A549 (cell line): ENCODE measurements around the gene MGP. TPM values are rescaled to one million over a fixed set of nuclear protein-coding genes. Genes with fewer than 3 reads are reported as not detected.

ENCODE experiments used
- ATAC-seq, 2 experiments: fragments of 200-7000 bp in 1 of 2; fragments of >200 bp in 1 of 2; cut with Nextera tagmentation in 1 of 2; cut with Tn5 transposase in 1 of 2; 3 replicates each; pipeline versions ENCODE4 v1.8.0 to v1.9.1; 2018 to 2020; ENCODE audit warnings: mild to moderate bottlenecking in 1 of 2, moderate library complexity in 1 of 2
- CTCF ChIA-PET: fragments of 300-600 bp; sonication (Branson Sonifier 250); formaldehyde crosslinking; extraction: SDS; loops from one replicate; lab custom pipeline; 2021; ENCODE audit warnings: antibody characterized with exemption, inconsistent platforms; lab: Yijun Ruan, JAX
- POLR2A ChIA-PET: fragments of 350-600 bp; formaldehyde crosslinking; extraction: SDS; loops from one replicate; lab custom pipeline; 2021; ENCODE audit warnings: antibody characterized with exemption, inconsistent platforms; lab: Yijun Ruan, JAX
- DNase-seq, 2 experiments: peaks; one replicate each; pipeline versions ENCODE4 v3.0.0 to v3.0.0-alpha.2; 2011 to 2016; ENCODE audit warnings: low read depth in 1 of 2, low spot score in 1 of 2
- FAIRE-seq: peaks from 2 replicates; lab custom pipeline; 2011; peaks lifted over from hg19 to GRCh38; lab: Jason Lieb, UNC
- H3K27ac ChIP-seq, 2 experiments: fragments of >200 bp; sonication (Bioruptor Twin); formaldehyde crosslinking; 3 replicates each; pipeline ENCODE4 v1.5.1; 2016 to 2017
- H3K4me1 ChIP-seq: fragments of >200 bp; sonication (Bioruptor Twin); formaldehyde crosslinking; 3 replicates; pipeline ENCODE4 v1.6.1; 2016
- H3K4me2 ChIP-seq: fragments of >200 bp; sonication (Bioruptor Twin); formaldehyde crosslinking; 3 replicates; pipeline ENCODE4 v1.6.1; 2016
- H3K4me3 ChIP-seq: fragments of >200 bp; sonication (Bioruptor Twin); formaldehyde crosslinking; 3 replicates; pipeline ENCODE4 v1.5.1; 2016
- H3K9me3 ChIP-seq: fragments of >200 bp; sonication (Bioruptor Twin); formaldehyde crosslinking; 3 replicates; pipeline ENCODE4 v1.6.1; 2016
- CBX2 ChIP-seq: fragments of 200-600 bp; sonication (generic); IDR thresholded peaks from 2 replicates; pipeline ENCODE4 v1.6.1; 2016; ENCODE audit warnings: low read depth, mild to moderate bottlenecking, borderline replicate concordance
- CBX8 ChIP-seq: fragments of 200-600 bp; sonication (generic); IDR thresholded peaks from 2 replicates; pipeline ENCODE4 v1.6.1; 2016
- CEBPB ChIP-seq, 2 experiments: fragments of >200 bp in 1 of 2; sonication (Bioruptor Twin) in 1 of 2; formaldehyde crosslinking in 1 of 2; IDR thresholded peaks; 2 replicates each; pipeline ENCODE4 v1.6.1; 2012 to 2016
- EP300 ChIP-seq, 2 experiments: fragments of >200 bp; sonication (Bioruptor Twin); formaldehyde crosslinking; IDR thresholded peaks; 2 replicates in 1 of 2; 3 replicates in 1 of 2; pipeline ENCODE4 v1.6.1; 2016 to 2017
- HDAC2 ChIP-seq: fragments of 200-600 bp; sonication (generic); IDR thresholded peaks from 2 replicates; pipeline ENCODE4 v1.6.1; 2016
- HOXA7 ChIP-seq: fragments of 250-450 bp; sonication (Bioruptor Pico); IDR thresholded peaks from 2 replicates; pipeline ENCODE4 v1.5.0; 2020; ENCODE audit warnings: mild to moderate bottlenecking, moderate library complexity
- HOXB13 ChIP-seq: fragments of 250-450 bp; sonication (Bioruptor Pico); IDR thresholded peaks from 2 replicates; pipeline ENCODE4 v1.5.0; 2020; ENCODE audit warnings: low read depth, mild to moderate bottlenecking, moderate library complexity
- JUNB ChIP-seq: fragments of >200 bp; sonication (Bioruptor Twin); formaldehyde crosslinking; IDR thresholded peaks from 2 replicates; pipeline ENCODE4 v1.6.1; 2016
- KDM1A ChIP-seq: fragments of 200-600 bp; sonication (generic); IDR thresholded peaks from 2 replicates; pipeline ENCODE4 v1.6.1; 2016; ENCODE audit warnings: low read depth, mild to moderate bottlenecking
- KDM5A ChIP-seq: fragments of 200-600 bp; sonication (generic); IDR thresholded peaks from 2 replicates; pipeline ENCODE4 v1.6.1; 2016; ENCODE audit warnings: antibody characterized with exemption, mild to moderate bottlenecking
- MAFK ChIP-seq: fragments of 450-650 bp; IDR thresholded peaks from 2 replicates; pipeline ENCODE4 v1.6.1; 2014; ENCODE audit not compliant: partially characterized antibody
- MYC ChIP-seq: IDR thresholded peaks from 2 replicates; pipeline ENCODE4 v1.6.1; 2012; ENCODE audit warnings: mild to moderate bottlenecking, inconsistent platforms, low read length, improper control_type of control experiment, borderline replicate concordance
- NPAS2 ChIP-seq: fragments of 250-450 bp; sonication (Bioruptor Pico); IDR thresholded peaks from 2 replicates; pipeline ENCODE4 v1.8.0; 2022; ENCODE audit warnings: mild to moderate bottlenecking, moderate library complexity, borderline replicate concordance
- NR3C1 ChIP-seq: fragments of >200 bp; sonication (Bioruptor Twin); formaldehyde crosslinking; IDR thresholded peaks from 3 replicates; pipeline ENCODE4 v1.6.1; 2017
- PHF8 ChIP-seq: fragments of 200-600 bp; sonication (generic); IDR thresholded peaks from 2 replicates; pipeline ENCODE4 v1.6.1; 2016; ENCODE audit warnings: low read depth, mild to moderate bottlenecking, antibody characterized with exemption, moderate library complexity, borderline replicate concordance
- POLR2A ChIP-seq: IDR thresholded peaks from 2 replicates; pipeline ENCODE4 v1.6.1; 2012; ENCODE audit warnings: mild to moderate bottlenecking, low read length
- RARB ChIP-seq: fragments of 250-450 bp; sonication (Bioruptor Pico); IDR thresholded peaks from 2 replicates; pipeline ENCODE4 v1.8.0; 2021; ENCODE audit warnings: mild to moderate bottlenecking, moderate library complexity
- RFX5 ChIP-seq: fragments of 450-650 bp; IDR thresholded peaks from 2 replicates; pipeline ENCODE4 v1.7.1; 2014; ENCODE audit warnings: antibody characterized with exemption, mild to moderate bottlenecking, moderate library complexity
- RNF2 ChIP-seq: fragments of 200-600 bp; sonication (generic); IDR thresholded peaks from 2 replicates; pipeline ENCODE4 v1.6.1; 2016; ENCODE audit warnings: low read depth, mild to moderate bottlenecking, antibody characterized with exemption, moderate library complexity, borderline replicate concordance
- SMC3 ChIP-seq: fragments of >200 bp; sonication (Bioruptor Twin); formaldehyde crosslinking; IDR thresholded peaks from 3 replicates; pipeline ENCODE4 v1.6.1; 2018; ENCODE audit warnings: inconsistent platforms
- SREBF2 ChIP-seq: fragments of 450-650 bp; IDR thresholded peaks from 2 replicates; pipeline ENCODE4 v1.6.1; 2014; ENCODE audit warnings: mild to moderate bottlenecking, moderate library complexity
- TFCP2L1 ChIP-seq: fragments of 250-450 bp; sonication (Bioruptor Pico); IDR thresholded peaks from 2 replicates; pipeline ENCODE4 v1.5.0; 2021; ENCODE audit warnings: mild to moderate bottlenecking
- TP53 ChIP-seq: fragments of 250-450 bp; sonication (Bioruptor Pico); IDR thresholded peaks from 2 replicates; pipeline ENCODE4 v1.5.0; 2021; ENCODE audit warnings: mild to moderate bottlenecking, moderate library complexity
- ZFP36 ChIP-seq: fragments of 450-650 bp; IDR thresholded peaks from 2 replicates; pipeline ENCODE4 v1.6.1; 2014; ENCODE audit warnings: borderline replicate concordance; ENCODE audit not compliant: partially characterized antibody
- ZNF302 ChIP-seq: fragments of 250-450 bp; sonication (Bioruptor Pico); IDR thresholded peaks from 2 replicates; pipeline ENCODE4 v1.9.0; 2021; ENCODE audit warnings: inconsistent platforms, mild to moderate bottlenecking, moderate library complexity
- ZSCAN20 ChIP-seq: fragments of 250-450 bp; sonication (Bioruptor Pico); IDR thresholded peaks from 2 replicates; pipeline ENCODE4 v1.8.0; 2022; ENCODE audit warnings: mild to moderate bottlenecking, moderate library complexity
- WGBS: methylation state at CpG from one replicate; pipeline ENCODE4 v1.1.6; 2017; ENCODE audit errors: missing lambda C conversion rate; 5-methylcytosine and 5-hydroxymethylcytosine counted together
- polyA plus RNA-seq, 4 experiments: library from polyadenylated mRNA; depleted of rRNA in 3 of 4; stranded (reverse); fragments of >200 nt; fragmentation: RNase III in 1 of 4; extraction: RNeasy Plus Mini Kit Qiagen cat#74134 plus additional on column Dnase treatment in 1 of 4; gene quantifications; 2 replicates in 3 of 4; 3 replicates in 1 of 4; pipeline ENCODE4 v1.2.3, GENCODE V29; 2011 to 2017
- TF ChIP-seq, protein P1 (sequence below): IDR thresholded peaks from 2 replicates; pipeline ENCODE4 v1.6.1; 2012
- TF ChIP-seq, protein P2 (sequence below): fragments of >200 bp; sonication (Bioruptor Twin); formaldehyde crosslinking; IDR thresholded peaks from 3 replicates; pipeline ENCODE4 v1.6.1; 2016
- TF ChIP-seq, protein P3 (sequence below): fragments of 200-600 bp; sonication (generic); IDR thresholded peaks from 2 replicates; pipeline ENCODE4 v1.6.1; 2016; ENCODE audit warnings: antibody characterized with exemption, mild to moderate bottlenecking, moderate library complexity
- TF ChIP-seq, protein P4 (sequence below): fragments of 450-650 bp; IDR thresholded peaks from 2 replicates; pipeline ENCODE4 v1.6.1; 2014; ENCODE audit warnings: antibody characterized with exemption

The MGP gene
- polyA plus RNA-seq, 2 of the 4 experiments (the other 2 are of a cell fraction), result 0.16 to 0.30 TPM

DNA sequence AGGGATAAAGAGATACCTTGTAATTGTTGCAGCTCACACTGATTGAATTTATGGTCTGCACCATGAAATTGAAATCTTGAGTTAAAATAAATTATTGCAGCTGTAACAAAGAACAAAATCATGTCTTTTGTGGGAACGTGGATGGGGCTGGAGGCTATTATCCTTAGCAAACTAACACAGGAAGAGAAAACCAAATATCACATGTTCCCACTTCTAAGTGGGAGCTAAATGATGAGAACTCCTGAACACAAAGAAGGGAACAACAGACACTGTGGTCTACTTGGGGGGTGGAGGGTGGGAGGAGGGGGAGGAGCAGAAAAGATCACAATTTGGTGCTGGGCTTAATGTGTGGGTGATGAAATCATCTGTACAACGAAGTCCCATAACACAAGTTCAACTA is 30.1 kb upstream of the MGP start:
- POLR2A ChIA-PET, result no interaction called here
- TF ChIP-seq, protein P1, sequence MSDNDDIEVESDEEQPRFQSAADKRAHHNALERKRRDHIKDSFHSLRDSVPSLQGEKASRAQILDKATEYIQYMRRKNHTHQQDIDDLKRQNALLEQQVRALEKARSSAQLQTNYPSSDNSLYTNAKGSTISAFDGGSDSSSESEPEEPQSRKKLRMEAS, result no peak
- TF ChIP-seq KDM1A (no peak), CBX8 (no peak), TP53 (CRISPR knock-in tag) (no peak), CEBPB (IDR thresholded peaks at IDR 0.05) (no peak), EP300 (IDR thresholded peaks at IDR 0.05) (no peak), RARB (CRISPR knock-in tag) (no peak)
- TF ChIP-seq, protein P2, sequence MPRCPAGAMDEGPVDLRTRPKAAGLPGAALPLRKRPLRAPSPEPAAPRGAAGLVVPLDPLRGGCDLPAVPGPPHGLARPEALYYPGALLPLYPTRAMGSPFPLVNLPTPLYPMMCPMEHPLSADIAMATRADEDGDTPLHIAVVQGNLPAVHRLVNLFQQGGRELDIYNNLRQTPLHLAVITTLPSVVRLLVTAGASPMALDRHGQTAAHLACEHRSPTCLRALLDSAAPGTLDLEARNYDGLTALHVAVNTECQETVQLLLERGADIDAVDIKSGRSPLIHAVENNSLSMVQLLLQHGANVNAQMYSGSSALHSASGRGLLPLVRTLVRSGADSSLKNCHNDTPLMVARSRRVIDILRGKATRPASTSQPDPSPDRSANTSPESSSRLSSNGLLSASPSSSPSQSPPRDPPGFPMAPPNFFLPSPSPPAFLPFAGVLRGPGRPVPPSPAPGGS, result no peak
- no peaks in the 10 kb centered on the region for H3K9me3 ChIP-seq
- DNase-seq (no peak), FAIRE-seq (no peak), ATAC-seq (no peak)
- 40% methylated on average over 2 of the region's 2 CpGs for WGBS
- no peak overlapping the region for H3K4me2 ChIP-seq
- CTCF ChIA-PET, result no interaction called here
- H3K4me3 ChIP-seq, result no peak overlapping the region
- no peaks in the 10 kb centered on the region for H3K4me1 ChIP-seq
- H3K27ac ChIP-seq, result no peak overlapping the region

DNA sequence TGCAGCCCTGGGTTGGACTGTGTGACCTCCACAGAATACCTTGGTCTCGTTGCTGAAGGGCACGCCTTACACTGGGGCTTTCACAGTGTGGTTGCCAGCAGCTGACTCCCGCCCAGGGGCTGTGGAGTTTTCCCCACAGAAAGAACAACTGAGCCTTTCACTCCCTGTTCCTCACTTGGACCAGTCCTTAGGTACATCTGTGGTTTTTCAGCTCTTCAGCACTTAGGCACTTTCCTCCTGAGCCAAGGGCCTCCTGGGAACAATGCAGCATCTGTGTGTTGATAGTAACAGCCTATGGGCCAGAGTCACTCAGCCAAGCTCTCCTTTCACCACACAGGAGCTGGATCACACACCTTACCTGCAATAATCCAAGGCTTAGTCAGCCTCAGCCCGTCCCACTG is 27.7 kb upstream of the MGP start:
- no peak for FAIRE-seq
- H3K4me3 ChIP-seq, result no peak overlapping the region
- H3K27ac ChIP-seq, result no peak overlapping the region
- CTCF ChIA-PET, result no interaction called here
- no peak for ATAC-seq
- WGBS, result 70% methylated on average over 4 of the region's 4 CpGs
- TF ChIP-seq RARB (CRISPR knock-in tag) (no peak), HOXA7 (CRISPR knock-in tag) (no peak), HDAC2 (no peak), EP300 (IDR thresholded peaks at IDR 0.05) (no peak), KDM5A (no peak), TP53 (CRISPR knock-in tag) (no peak), ZFP36 (no peak), KDM1A (no peak), JUNB (no peak), PHF8 (no peak)
- TF ChIP-seq, protein P3, sequence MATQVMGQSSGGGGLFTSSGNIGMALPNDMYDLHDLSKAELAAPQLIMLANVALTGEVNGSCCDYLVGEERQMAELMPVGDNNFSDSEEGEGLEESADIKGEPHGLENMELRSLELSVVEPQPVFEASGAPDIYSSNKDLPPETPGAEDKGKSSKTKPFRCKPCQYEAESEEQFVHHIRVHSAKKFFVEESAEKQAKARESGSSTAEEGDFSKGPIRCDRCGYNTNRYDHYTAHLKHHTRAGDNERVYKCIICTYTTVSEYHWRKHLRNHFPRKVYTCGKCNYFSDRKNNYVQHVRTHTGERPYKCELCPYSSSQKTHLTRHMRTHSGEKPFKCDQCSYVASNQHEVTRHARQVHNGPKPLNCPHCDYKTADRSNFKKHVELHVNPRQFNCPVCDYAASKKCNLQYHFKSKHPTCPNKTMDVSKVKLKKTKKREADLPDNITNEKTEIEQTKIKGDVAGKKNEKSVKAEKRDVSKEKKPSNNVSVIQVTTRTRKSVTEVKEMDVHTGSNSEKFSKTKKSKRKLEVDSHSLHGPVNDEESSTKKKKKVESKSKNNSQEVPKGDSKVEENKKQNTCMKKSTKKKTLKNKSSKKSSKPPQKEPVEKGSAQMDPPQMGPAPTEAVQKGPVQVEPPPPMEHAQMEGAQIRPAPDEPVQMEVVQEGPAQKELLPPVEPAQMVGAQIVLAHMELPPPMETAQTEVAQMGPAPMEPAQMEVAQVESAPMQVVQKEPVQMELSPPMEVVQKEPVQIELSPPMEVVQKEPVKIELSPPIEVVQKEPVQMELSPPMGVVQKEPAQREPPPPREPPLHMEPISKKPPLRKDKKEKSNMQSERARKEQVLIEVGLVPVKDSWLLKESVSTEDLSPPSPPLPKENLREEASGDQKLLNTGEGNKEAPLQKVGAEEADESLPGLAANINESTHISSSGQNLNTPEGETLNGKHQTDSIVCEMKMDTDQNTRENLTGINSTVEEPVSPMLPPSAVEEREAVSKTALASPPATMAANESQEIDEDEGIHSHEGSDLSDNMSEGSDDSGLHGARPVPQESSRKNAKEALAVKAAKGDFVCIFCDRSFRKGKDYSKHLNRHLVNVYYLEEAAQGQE, result no peak
- TF ChIP-seq, protein P4, sequence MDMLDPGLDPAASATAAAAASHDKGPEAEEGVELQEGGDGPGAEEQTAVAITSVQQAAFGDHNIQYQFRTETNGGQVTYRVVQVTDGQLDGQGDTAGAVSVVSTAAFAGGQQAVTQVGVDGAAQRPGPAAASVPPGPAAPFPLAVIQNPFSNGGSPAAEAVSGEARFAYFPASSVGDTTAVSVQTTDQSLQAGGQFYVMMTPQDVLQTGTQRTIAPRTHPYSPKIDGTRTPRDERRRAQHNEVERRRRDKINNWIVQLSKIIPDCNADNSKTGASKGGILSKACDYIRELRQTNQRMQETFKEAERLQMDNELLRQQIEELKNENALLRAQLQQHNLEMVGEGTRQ, result no peak
- TF ChIP-seq, all 56 proteins: peak for 0
- DNase-seq, result no peak
- H3K9me3 ChIP-seq, result no peaks in the 10 kb centered on the region
- POLR2A ChIA-PET, result no interaction called here
- H3K4me2 ChIP-seq, result no peak overlapping the region
- no peaks in the 10 kb centered on the region for H3K4me1 ChIP-seq

DNA sequence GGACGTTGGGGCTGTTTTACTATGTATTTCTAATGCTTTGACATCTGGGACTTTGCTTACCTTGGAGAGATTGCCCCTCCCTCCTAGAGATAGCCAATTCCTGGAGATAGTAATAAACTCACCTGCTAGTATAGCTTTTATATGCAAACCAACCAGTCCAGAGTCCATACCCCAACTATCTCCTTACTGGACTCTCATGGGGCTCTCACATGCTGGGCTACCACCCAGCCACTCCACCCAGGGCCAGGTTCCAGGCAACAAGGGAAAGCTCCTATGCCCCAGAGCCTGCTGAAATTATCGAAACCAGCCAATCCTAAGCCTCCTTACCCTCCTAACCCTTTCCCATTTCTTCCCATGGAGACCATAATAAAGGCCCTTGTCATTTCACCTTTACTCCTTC is 25.5 kb upstream of the MGP start:
- WGBS, result 3% methylated on average over 2 of the region's 2 CpGs
- Histone ChIP-seq H3K9me3 (no peaks in the 10 kb centered on the region), H3K4me1 (no peaks in the 10 kb centered on the region), H3K4me2 (no peak overlapping the region), H3K4me3 (no peak overlapping the region), H3K27ac (no peak overlapping the region)
- ChIA-PET CTCF (interaction anchor here (1.1 to 1.2 kb wide), 3 partner anchors 10 to 65 kb away, joined by 3 read pairs; no protein-coding TSS in a partner anchor), POLR2A (no interaction called here)
- TF ChIP-seq JUNB (no peak), KDM5A (no peak), EP300 (IDR thresholded peaks at IDR 0.05) (no peak), TP53 (CRISPR knock-in tag) (no peak), SMC3 (no peak), MYC (no peak), RNF2 (no peak), CEBPB (IDR thresholded peaks at IDR 0.05) (no peak), RFX5 (no peak), MAFK (no peak), ZNF302 (CRISPR knock-in tag) (no peak), POLR2A (no peak), CBX2 (no peak), TFCP2L1 (CRISPR knock-in tag) (no peak), SREBF2 (no peak), HOXB13 (CRISPR knock-in tag) (no peak), NPAS2 (no peak), ZSCAN20 (no peak), NR3C1 (no peak)
- ATAC-seq (no peak), DNase-seq (no peak), FAIRE-seq (no peak)
